ENCODE measurements around the gene UBR4. TPM values are rescaled to one million over a fixed set of nuclear protein-coding genes. Genes with fewer than 3 reads are reported as not detected.

UBR4 gene
- total and polyA plus RNA-seq, 3 donors from 2014 or later, result 301 to 708 (median 613) TPM

DNA sequence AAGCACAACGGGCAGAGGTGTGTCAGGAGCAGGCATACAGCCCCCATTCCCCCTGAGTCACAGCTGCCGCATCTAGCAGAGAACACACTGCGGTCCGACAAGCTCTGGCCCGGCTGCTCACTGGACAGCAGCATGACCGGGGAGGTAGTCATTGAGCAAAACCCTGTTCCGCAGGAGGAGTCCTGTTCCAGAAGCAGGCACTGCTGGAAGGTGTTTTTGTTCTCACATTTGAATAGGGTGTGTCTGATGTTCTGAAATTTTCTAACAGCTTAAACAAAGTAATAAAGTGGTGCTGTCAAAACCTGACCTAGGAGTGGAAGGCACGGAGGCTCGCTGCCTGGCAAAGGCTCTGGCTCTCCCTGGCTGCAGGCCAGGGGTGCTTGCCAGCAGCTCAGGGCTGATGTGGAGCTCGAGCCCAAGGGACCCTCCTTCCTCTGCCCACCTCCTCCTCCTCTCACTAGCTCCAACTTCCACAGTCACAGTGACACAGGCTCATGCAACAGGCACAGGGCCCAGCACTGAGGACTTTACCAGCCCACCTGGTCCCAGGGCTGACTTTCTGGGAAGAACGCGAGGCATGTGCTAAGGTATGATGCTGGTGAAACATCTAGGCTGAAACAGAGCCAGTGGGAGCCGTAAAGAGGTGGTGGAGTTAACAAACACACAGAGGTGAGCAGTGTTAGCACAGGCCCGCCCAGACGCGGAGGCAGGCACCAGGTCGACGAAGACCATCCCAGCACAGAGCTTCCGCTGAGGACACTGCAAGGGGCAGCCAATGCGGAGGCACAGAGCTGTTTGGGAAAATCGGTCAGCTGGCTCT, 135.0 kb downstream of the UBR4 start:
- Histone ChIP-seq H3K27ac (no peak overlapping the region), H3K4me3 (no peak overlapping the region), H3K9me3 (no peaks in the 10 kb centered on the region), H3K4me1 (peaks cover 14% of the 10 kb centered on the region), H3K36me3 (ENCODE audit: low read depth, missing control alignments) (no peaks in the 10 kb centered on the region), H3K27me3 (no peaks in the 10 kb centered on the region)
- TF ChIP-seq, protein P1, sequence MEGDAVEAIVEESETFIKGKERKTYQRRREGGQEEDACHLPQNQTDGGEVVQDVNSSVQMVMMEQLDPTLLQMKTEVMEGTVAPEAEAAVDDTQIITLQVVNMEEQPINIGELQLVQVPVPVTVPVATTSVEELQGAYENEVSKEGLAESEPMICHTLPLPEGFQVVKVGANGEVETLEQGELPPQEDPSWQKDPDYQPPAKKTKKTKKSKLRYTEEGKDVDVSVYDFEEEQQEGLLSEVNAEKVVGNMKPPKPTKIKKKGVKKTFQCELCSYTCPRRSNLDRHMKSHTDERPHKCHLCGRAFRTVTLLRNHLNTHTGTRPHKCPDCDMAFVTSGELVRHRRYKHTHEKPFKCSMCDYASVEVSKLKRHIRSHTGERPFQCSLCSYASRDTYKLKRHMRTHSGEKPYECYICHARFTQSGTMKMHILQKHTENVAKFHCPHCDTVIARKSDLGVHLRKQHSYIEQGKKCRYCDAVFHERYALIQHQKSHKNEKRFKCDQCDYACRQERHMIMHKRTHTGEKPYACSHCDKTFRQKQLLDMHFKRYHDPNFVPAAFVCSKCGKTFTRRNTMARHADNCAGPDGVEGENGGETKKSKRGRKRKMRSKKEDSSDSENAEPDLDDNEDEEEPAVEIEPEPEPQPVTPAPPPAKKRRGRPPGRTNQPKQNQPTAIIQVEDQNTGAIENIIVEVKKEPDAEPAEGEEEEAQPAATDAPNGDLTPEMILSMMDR (IDR thresholded peaks at IDR 0.05), result no peak
- no peak for TF ChIP-seq POLR2A (IDR thresholded peaks at IDR 0.05)
- WGBS, 2 donors, result 68 to 70% methylated on average over 17 to 21 of the region's 21 CpGs
- DNase-seq, result peak; percentile 65
- intact Hi-C loops (cut with DNase I; ENCODE audit: low total_unique reads), result no loop called here

DNA sequence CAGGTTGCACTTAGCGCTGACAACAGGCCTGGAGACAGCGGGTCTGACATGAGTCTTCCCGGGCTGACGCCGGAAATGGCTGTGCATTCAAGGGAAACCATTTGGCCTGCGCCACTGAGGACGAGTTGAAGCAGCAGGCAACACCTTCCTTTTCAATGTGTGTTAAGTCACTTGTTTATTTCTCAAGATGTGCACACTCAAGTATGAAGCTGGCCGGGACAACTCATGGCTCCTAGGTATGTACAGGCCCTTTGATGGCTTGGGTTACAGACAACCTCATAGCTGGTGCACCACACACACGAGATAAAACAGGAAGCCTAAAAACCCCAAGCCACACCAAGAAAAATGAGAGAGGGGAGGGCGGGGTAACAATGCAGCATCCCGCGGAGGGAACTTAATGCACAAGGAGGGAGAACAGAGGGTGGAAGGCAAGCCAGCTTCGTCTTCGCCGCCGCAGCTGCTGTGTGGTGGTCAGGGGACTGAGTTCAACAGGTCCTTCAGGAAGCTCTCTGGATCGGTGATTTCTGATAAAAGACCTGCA, 135.6 kb downstream of the UBR4 start:
- Histone ChIP-seq H3K27ac (no peak overlapping the region), H3K4me1 (peaks cover 14% of the 10 kb centered on the region), H3K9me3 (no peaks in the 10 kb centered on the region), H3K4me3 (no peak overlapping the region), H3K36me3 (ENCODE audit: low read depth, missing control alignments) (no peaks in the 10 kb centered on the region), H3K27me3 (no peaks in the 10 kb centered on the region)
- WGBS, 2 donors, result 93 to 94% methylated on average over 16 to 17 of the region's 17 CpGs
- DNase-seq, result no peak
- TF ChIP-seq, protein P1 (IDR thresholded peaks at IDR 0.05), result no peak
- no peak for TF ChIP-seq POLR2A (IDR thresholded peaks at IDR 0.05)
- intact Hi-C loops (cut with DNase I; ENCODE audit: low total_unique reads), result no loop called here

DNA sequence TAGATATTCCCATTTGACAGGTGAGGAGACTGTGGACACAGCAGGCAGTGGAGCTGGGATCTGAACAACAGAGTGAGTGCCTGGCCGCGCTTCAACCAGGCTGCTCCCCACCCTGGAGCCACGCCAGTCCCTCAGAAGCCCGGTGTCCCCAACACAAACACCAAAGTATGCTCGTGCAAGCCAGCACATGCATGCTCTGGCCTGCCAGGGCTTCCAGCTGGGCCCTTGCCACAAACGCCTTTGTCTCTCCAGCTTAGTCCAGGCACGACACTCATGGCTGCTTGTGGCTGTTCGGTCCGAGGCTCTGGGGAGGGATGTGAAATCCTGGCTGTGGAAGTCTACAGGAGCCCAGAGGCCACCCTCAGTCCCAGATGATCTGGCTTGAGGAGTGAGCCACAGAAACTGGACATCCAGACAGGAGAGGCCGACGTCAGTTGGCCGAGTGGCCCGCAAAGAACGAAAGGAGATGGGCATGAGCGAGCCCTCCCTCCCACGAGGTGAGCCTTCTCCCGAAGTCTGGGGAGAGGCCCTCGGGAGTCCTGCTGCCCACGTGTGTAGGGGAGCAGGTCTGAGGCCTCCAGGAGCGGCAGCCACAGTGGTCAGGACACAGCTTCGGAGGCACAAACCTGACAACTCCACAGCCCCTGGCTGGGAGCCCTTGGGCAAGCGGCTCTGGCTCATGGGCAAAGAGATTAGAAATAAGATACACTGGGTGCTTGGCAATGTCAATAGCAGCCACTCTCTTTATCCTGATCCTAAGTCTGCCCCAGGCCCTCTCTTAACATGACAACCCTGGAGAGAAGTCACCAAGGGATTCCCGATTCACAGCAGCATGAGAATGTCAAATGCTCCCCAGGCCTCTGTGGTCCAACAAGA, 136.5 kb downstream of the UBR4 start:
- peak; percentile 57 for DNase-seq
- no peak overlapping the region for H3K4me3 ChIP-seq
- H3K27ac ChIP-seq, result no peak overlapping the region
- no peaks in the 10 kb centered on the region for H3K36me3 ChIP-seq (ENCODE audit: low read depth, missing control alignments)
- TF ChIP-seq POLR2A (IDR thresholded peaks at IDR 0.05), result no peak
- TF ChIP-seq, protein P1 (IDR thresholded peaks at IDR 0.05), result no peak
- intact Hi-C loops (cut with DNase I; ENCODE audit: low total_unique reads), result no loop called here
- no peaks in the 10 kb centered on the region for H3K9me3 ChIP-seq
- 63 to 72% methylated on average over 10 to 23 of the region's 23 CpGs for WGBS, 2 donors
- H3K27me3 ChIP-seq, result no peaks in the 10 kb centered on the region
- H3K4me1 ChIP-seq, result peaks cover 18% of the 10 kb centered on the region

DNA sequence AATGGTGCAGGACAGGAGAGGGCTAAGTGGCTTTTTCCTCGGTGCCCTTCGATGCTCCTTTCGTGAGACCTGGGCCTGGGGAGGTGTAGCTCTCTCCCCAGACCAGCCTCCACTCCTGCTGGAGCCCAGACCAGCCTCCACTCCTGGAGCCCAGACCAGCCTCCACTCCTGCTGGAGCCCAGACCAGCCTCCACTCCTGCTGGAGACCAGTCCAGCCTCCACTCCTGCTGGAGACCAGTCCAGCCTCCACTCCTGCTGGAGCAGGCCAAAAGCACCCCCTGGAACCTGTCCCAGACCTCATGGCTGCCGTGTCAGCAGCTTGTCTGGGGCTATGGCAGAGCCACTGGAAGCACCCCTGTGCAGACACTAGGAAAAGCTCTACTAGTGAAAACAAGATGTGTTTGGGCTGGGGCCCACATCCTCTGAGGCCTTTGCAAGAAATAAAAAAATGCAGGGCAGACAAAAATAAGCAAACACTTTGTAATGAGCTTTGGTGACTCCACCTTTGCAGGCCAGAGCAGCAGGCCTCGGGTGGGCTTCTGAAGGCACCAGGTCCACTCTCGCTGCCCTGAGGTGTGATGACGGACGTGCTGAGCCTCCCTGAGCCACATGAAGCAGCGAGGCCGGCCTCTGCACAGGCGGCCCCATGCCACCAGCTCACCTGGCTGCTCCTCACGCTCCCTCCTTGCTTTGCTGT, 137.6 kb downstream of the UBR4 start:
- Histone ChIP-seq H3K4me3 (no peak overlapping the region), H3K36me3 (ENCODE audit: low read depth, missing control alignments) (no peaks in the 10 kb centered on the region), H3K27me3 (no peaks in the 10 kb centered on the region), H3K27ac (no peak overlapping the region), H3K4me1 (peaks cover 29% of the 10 kb centered on the region), H3K9me3 (no peaks in the 10 kb centered on the region)
- 79 to 86% methylated on average over 12 of the region's 12 CpGs for whole genome bisulfite sequencing, 2 donors
- intact Hi-C loops (cut with DNase I; ENCODE audit: low total_unique reads), result no loop called here
- no peak for DNase-seq
- no peak for TF ChIP-seq POLR2A (IDR thresholded peaks at IDR 0.05)
- TF ChIP-seq, protein P1 (IDR thresholded peaks at IDR 0.05), result no peak
